Esophagus muscularis mucosa (tissue), 4 donors: Measurements from ENCODE around the gene MORN3. TPM values are rescaled to one million over a fixed set of nuclear protein-coding genes. Genes with fewer than 3 reads are reported as not detected.
A peak's percentile ranks its signal among the peaks of the same experiment; 100 is the strongest.
"Not testable (repeated sequence)": the region's sequence is repeated elsewhere in the genome, so short reads cannot be mapped to it uniquely, and the experiment has no call there.

Source experiments
- DNase-seq: peaks from one replicate; pipeline ENCODE4 v3.0.0-alpha.2; 2017; ENCODE audit errors: extremely low spot score
- H3K27ac ChIP-seq, 4 donors: fragments of 200-600 bp; sonication (generic); replicated peaks in 1 of 4; 1 replicate in 3 of 4; 2 replicates in 1 of 4; pipeline ENCODE4 v1.5.1; 2016 to 2019; ENCODE audit warnings: mild to moderate bottlenecking in 1 of 4
- H3K27me3 ChIP-seq, 4 donors: fragments of 200-600 bp; sonication (generic); one replicate each; pipeline versions ENCODE4 v1.5.1 to v1.6.0; 2016 to 2019
- H3K36me3 ChIP-seq, 4 donors: fragments of 200-600 bp; sonication (generic); one replicate each; pipeline ENCODE4 v1.5.1; 2016 to 2019
- H3K4me1 ChIP-seq, 4 donors: fragments of 200-600 bp; sonication (generic); one replicate each; pipeline ENCODE4 v1.5.1; 2016 to 2019
- H3K4me3 ChIP-seq, 4 donors: fragments of 200-600 bp; sonication (generic); 1 replicate in 2 of 4; 2 replicates in 2 of 4; pipeline ENCODE4 v1.5.1; 2016 to 2019; ENCODE audit warnings: mild to moderate bottlenecking in 4 of 4, moderate library complexity in 1 of 4
- H3K9me3 ChIP-seq, 4 donors: fragments of 200-600 bp; sonication (generic); 1 replicate in 3 of 4; 2 replicates in 1 of 4; pipeline ENCODE4 v1.5.1; 2016 to 2019
- CTCF ChIP-seq, 3 experiments: fragments of 200-600 bp in 2 of 3; fragments of 450-650 bp in 1 of 3; sonication (generic) in 2 of 3; IDR thresholded peaks; one replicate each; pipeline ENCODE4 v1.5.1; 2017 to 2019; ENCODE audit warnings: antibody characterized with exemption in 3 of 3, mild to moderate bottlenecking in 2 of 3, moderate library complexity in 1 of 3
- EP300 ChIP-seq: sonication (generic); formaldehyde crosslinking; IDR thresholded peaks from one replicate; pipeline ENCODE4 v1.6.1; 2017; ENCODE audit warnings: antibody characterized with exemption
- POLR2A ChIP-seq: fragments of 450-650 bp; IDR thresholded peaks from one replicate; pipeline ENCODE4 v1.6.1; 2017; ENCODE audit warnings: antibody characterized with exemption, moderate library complexity, mild to moderate bottlenecking, low read depth
- POLR2AphosphoS5 ChIP-seq, 2 donors: sonication (generic); formaldehyde crosslinking; IDR thresholded peaks; one replicate each; pipeline ENCODE4 v1.6.1; 2017; ENCODE audit warnings: antibody characterized with exemption in 2 of 2
- WGBS: methylation state at CpG from one replicate; pipeline ENCODE4 v1.1.5; 2018; 5-methylcytosine and 5-hydroxymethylcytosine counted together
- intact Hi-C: fragments of 100-400 bp; cut with DNase I; formaldehyde crosslinking; loops from one replicate; pipeline ENCODE4 v1.15.1; 2023
- total RNA-seq, 4 donors: library from RNA; depleted of rRNA; stranded (reverse); fragments of >200 nt; gene quantifications; one replicate each; pipeline versions ENCODE4 v1.1.0 to v1.2.1, GENCODE V29; 2016

Gene MORN3
- total RNA-seq, 4 donors from 2014 or later: 0.13 to 1.2 (median 0.17) TPM; not detected in 1

GRCh38 chr12:121641343-121641630 is 28.2 kb downstream of the MORN3 start:
- TF ChIP-seq POLR2A (no peak), CTCF (IDR thresholded peaks at IDR 0.05) (no peak), EP300 (no peak), POLR2AphosphoS5 (IDR thresholded peaks at IDR 0.05) (no peak)
- intact Hi-C loops: no loop called here

GRCh38 chr12:121638298-121639202 is 30.9 kb downstream of the MORN3 start:
- intact Hi-C loops: no loop called here
- no peaks in the 10 kb centered on the region for H3K9me3 ChIP-seq
- no peaks in the 10 kb centered on the region for H3K27me3 ChIP-seq
- peaks cover 0 to 25% (median 12%) of the 10 kb centered on the region in 4 donors for H3K4me1 ChIP-seq
- 89% methylated on average over 9 of the region's 14 CpGs for WGBS
- H3K4me3 ChIP-seq: no peak overlapping the region
- no peak for DNase-seq
- peaks cover 0 to 18% (median 11%) of the 10 kb centered on the region in 4 donors for H3K36me3 ChIP-seq
- TF ChIP-seq EP300 (no peak), POLR2AphosphoS5 (IDR thresholded peaks at IDR 0.05) (no peak), CTCF (IDR thresholded peaks at IDR 0.05) (no peak), POLR2A (no peak)
- no peak overlapping the region for H3K27ac ChIP-seq

More at GRCh38 chr12:121641343-121641630, 28.2 kb downstream of the MORN3 start:
- peaks cover 0 to 18% (median 12%) of the 10 kb centered on the region in 4 donors for H3K4me1 ChIP-seq
- no peak for DNase-seq
- no peak overlapping the region for H3K4me3 ChIP-seq
- H3K27me3 ChIP-seq: no peaks in the 10 kb centered on the region
- peaks cover 0 to 22% (median 11%) of the 10 kb centered on the region in 4 donors for H3K36me3 ChIP-seq
- WGBS: 95% methylated on average over 18 of the region's 18 CpGs
- H3K27ac ChIP-seq: no peak overlapping the region
- no peaks in the 10 kb centered on the region for H3K9me3 ChIP-seq

- no peaks in the 10 kb centered on the region for H3K27me3 ChIP-seq
- peaks cover 0 to 15% (median 11%) of the 10 kb centered on the region in 4 donors for H3K36me3 ChIP-seq
- 60% methylated on average over 7 of the region's 10 CpGs for WGBS
- peaks cover 9 to 34% (median 21%) of the 10 kb centered on the region in 4 donors for H3K4me1 ChIP-seq
- DNase-seq: no peak
- TF ChIP-seq EP300: no peak
- no peak overlapping the region for H3K4me3 ChIP-seq
- intact Hi-C loops: no loop called here
- no peaks in the 10 kb centered on the region for H3K9me3 ChIP-seq
- peak overlapping the region in 1 of 4 donors; percentile 42 for H3K27ac ChIP-seq
Measured at GRCh38 chr12:121637231-121637914, 32.1 kb downstream of the MORN3 start.

- no peak overlapping the region for H3K27ac ChIP-seq
Measured at GRCh38 chr12:121634836-121635235, 34.6 kb downstream of the MORN3 start.

GRCh38 chr12:121633833-121634196 is 35.6 kb downstream of the MORN3 start:
- H3K36me3 ChIP-seq, H3K4me3 ChIP-seq, H3K27ac ChIP-seq, DNase-seq, H3K27me3 ChIP-seq, H3K9me3 ChIP-seq, intact Hi-C loops: not testable (repeated sequence)
- peaks cover 27 to 68% (median 57%) of the 10 kb centered on the region in 4 donors for H3K4me1 ChIP-seq
- 91% methylated on average over 6 of the region's 11 CpGs for WGBS

More at GRCh38 chr12:121634836-121635235, 34.6 kb downstream of the MORN3 start:
- DNase-seq: no peak
- no peaks in the 10 kb centered on the region for H3K27me3 ChIP-seq
- H3K9me3 ChIP-seq: no peaks in the 10 kb centered on the region
- intact Hi-C loops: no loop called here
- peaks cover 19 to 59% (median 47%) of the 10 kb centered on the region in 4 donors for H3K4me1 ChIP-seq
- WGBS: 72% methylated on average over 12 of the region's 13 CpGs
- H3K36me3 ChIP-seq: no peaks in the 10 kb centered on the region
- TF ChIP-seq POLR2AphosphoS5 (IDR thresholded peaks at IDR 0.05) (no peak), CTCF (IDR thresholded peaks at IDR 0.05) (no peak), EP300 (no peak), POLR2A (no peak)
- H3K4me3 ChIP-seq: no peak overlapping the region
